HepG2 (cell line): ENCODE data around the gene TUBGCP5. TPM values are rescaled to one million over a fixed set of nuclear protein-coding genes. Genes with fewer than 3 reads are reported as not detected.

Experiments
- ATAC-seq: fragments of 200-7000 bp; cut with Tn5 transposase; 3 replicates; pipeline ENCODE4 v1.9.1; 2020; ENCODE audit warnings: mild to moderate bottlenecking, moderate library complexity
- BruUV-seq: library from RNA; stranded (reverse); fragments of 400-500 nt; replicated peaks from 2 replicates; lab custom pipeline; 2021; lab: Mats Ljungman, UMichigan
- CTCF ChIA-PET: fragments of 300-600 bp; formaldehyde crosslinking; extraction: SDS; loops from one replicate; lab custom pipeline; 2021; ENCODE audit warnings: low total read pairs, inconsistent platforms, low intra/inter-chr PET ratio; lab: Yijun Ruan, JAX
- POLR2A ChIA-PET: fragments of 350-600 bp; sonication (Branson Sonifier 250); formaldehyde crosslinking; loops from one replicate; lab custom pipeline; 2020; ENCODE audit warnings: antibody characterized with exemption, inconsistent platforms; lab: Yijun Ruan, JAX
- DNase-seq: peaks from one replicate; pipeline ENCODE4 v3.0.0-alpha.2; 2015; ENCODE audit warnings: low spot score
- FAIRE-seq: peaks from 3 replicates; lab custom pipeline; 2011; peaks lifted over from hg19 to GRCh38; lab: Jason Lieb, UNC
- H2AFZ ChIP-seq: one replicate; pipeline ENCODE4 v1.6.1; 2011; ENCODE audit warnings: low read length, inconsistent platforms
- H3K27ac ChIP-seq: fragments of 300-600 bp; 3 replicates; pipeline ENCODE4 v1.8.0; 2011; ENCODE audit warnings: mixed run types, mild to moderate bottlenecking, mixed read lengths, low read length, inconsistent platforms; ENCODE audit not compliant: insufficient read depth; ENCODE audit errors: extremely low read length
- H3K27me3 ChIP-seq, 2 experiments: fragments of 200-600 bp in 1 of 2; 2 replicates in 1 of 2; 3 replicates in 1 of 2; pipeline versions ENCODE4 v1.6.0 to v1.8.0; 2011; ENCODE audit warnings: low read length in 2 of 2, mild to moderate bottlenecking in 2 of 2, moderate library complexity in 2 of 2, inconsistent platforms in 1 of 2; ENCODE audit not compliant: insufficient read depth in 2 of 2, control insufficient read depth in 1 of 2
- H3K36me3 ChIP-seq, 2 experiments: fragments of 200-600 bp in 1 of 2; replicated peaks in 1 of 2; 2 replicates in 1 of 2; 3 replicates in 1 of 2; pipeline versions ENCODE4 v1.5.1 to v1.8.0; 2011; ENCODE audit warnings: low read length in 2 of 2, inconsistent platforms in 1 of 2; ENCODE audit not compliant: insufficient read depth in 2 of 2, control insufficient read depth in 1 of 2
- H3K4me1 ChIP-seq: 2 replicates; pipeline ENCODE4 v1.5.1; 2012; ENCODE audit warnings: low read length, inconsistent platforms; ENCODE audit not compliant: insufficient read depth
- H3K4me2 ChIP-seq: 2 replicates; pipeline ENCODE4 v1.6.0; 2011; ENCODE audit warnings: low read depth, low read length, inconsistent platforms
- H3K4me3 ChIP-seq, 3 experiments: fragments of 200-600 bp in 1 of 3; sonication (generic), shearing (Covaris generic) in 1 of 3; replicated peaks in 1 of 3; 2 replicates each; pipeline ENCODE4 v1.5.1; 2011 to 2016; ENCODE audit warnings: low read length in 3 of 3, inconsistent platforms in 2 of 3, low read depth in 2 of 3, mild to moderate bottlenecking in 2 of 3, control low read depth in 1 of 3, mixed read lengths in 1 of 3; ENCODE audit not compliant: insufficient read depth in 1 of 3
- H3K79me2 ChIP-seq: one replicate; pipeline ENCODE4 v1.6.1; 2011; ENCODE audit warnings: low read length, inconsistent platforms; ENCODE audit not compliant: insufficient read depth
- H3K9ac ChIP-seq: 2 replicates; pipeline ENCODE4 v1.6.0; 2011; ENCODE audit warnings: mild to moderate bottlenecking, low read depth, low read length, inconsistent platforms; ENCODE audit not compliant: insufficient read depth
- H3K9me3 ChIP-seq: 2 replicates; pipeline ENCODE4 v1.5.1; 2012; ENCODE audit warnings: mild to moderate bottlenecking, low read length
- H4K20me1 ChIP-seq: 2 replicates; pipeline ENCODE4 v1.6.0; 2011; ENCODE audit warnings: inconsistent platforms, mild to moderate bottlenecking, low read length, moderate library complexity; ENCODE audit not compliant: insufficient read depth
- ELF1 ChIP-seq: sonication (generic); formaldehyde crosslinking; IDR thresholded peaks from 2 replicates; pipeline ENCODE4 v1.4.0; 2020; ENCODE audit warnings: missing genetic modification reagents
- HDAC6 ChIP-seq: fragments of 200-600 bp; sonication (generic); IDR thresholded peaks from 2 replicates; pipeline ENCODE4 v1.7.0; 2017; ENCODE audit warnings: mild to moderate bottlenecking, antibody characterized with exemption, low read length, low read depth
- HNRNPH1 ChIP-seq: fragments of 200-400 bp; formaldehyde crosslinking; optimal IDR thresholded peaks from 2 replicates; pipeline ENCODE3; 2017; ENCODE audit warnings: mild to moderate bottlenecking, low read depth, low read length
- MAFK ChIP-seq, 2 experiments: IDR thresholded peaks in 1 of 2; conservative IDR thresholded peaks in 1 of 2; 2 replicates each; pipeline ENCODE4 v1.6.1; 2011; ENCODE audit warnings: improper control_type of control experiment in 2 of 2, low read length in 2 of 2
- RAD51 ChIP-seq: fragments of 450-650 bp; IDR thresholded peaks from 2 replicates; pipeline ENCODE4 v1.6.1; 2016; ENCODE audit warnings: borderline replicate concordance
- SALL1 ChIP-seq: sonication (generic); formaldehyde crosslinking; IDR thresholded peaks from 2 replicates; pipeline ENCODE4 v1.8.0; 2022; ENCODE audit warnings: mild to moderate bottlenecking, missing genetic modification reagents
- SP4 ChIP-seq: sonication (generic); formaldehyde crosslinking; IDR thresholded peaks from 2 replicates; pipeline ENCODE4 v1.8.1; 2023; ENCODE audit warnings: mild to moderate bottlenecking, missing genetic modification reagents
- TRAFD1 ChIP-seq: sonication (generic); formaldehyde crosslinking; IDR thresholded peaks from 2 replicates; pipeline ENCODE4 v1.5.1; 2020; ENCODE audit warnings: missing genetic modification reagents, mild to moderate bottlenecking, borderline replicate concordance
- U2AF2 ChIP-seq: fragments of 200-400 bp; formaldehyde crosslinking; IDR thresholded peaks from 2 replicates; pipeline ENCODE4 v1.6.1; 2017; ENCODE audit warnings: low read depth, mild to moderate bottlenecking, low read length
- ZBTB33 ChIP-seq: sonication (generic); formaldehyde crosslinking; IDR thresholded peaks from 2 replicates; pipeline ENCODE4 v1.4.0; 2020; ENCODE audit warnings: missing genetic modification reagents
- ZNF572 ChIP-seq: sonication (generic); formaldehyde crosslinking; IDR thresholded peaks from 2 replicates; pipeline ENCODE4 v1.5.1; 2020; ENCODE audit warnings: mild to moderate bottlenecking, missing genetic modification reagents
- ZNF775 ChIP-seq: sonication (generic); formaldehyde crosslinking; IDR thresholded peaks from 2 replicates; pipeline ENCODE4 v1.4.0; 2020; ENCODE audit warnings: missing genetic modification reagents, mild to moderate bottlenecking, moderate library complexity, borderline replicate concordance
- WGBS: methylation state at CpG from one replicate; pipeline ENCODE4 v1.1.6; 2017; ENCODE audit warnings: low lambda C conversion rate; 5-methylcytosine and 5-hydroxymethylcytosine counted together
- in situ Hi-C: cut with HindIII; loops from 2 replicates; pipeline ENCODE4 v1.10.0; 2017; ENCODE audit warnings: low pct_unique_long_range_greater_than_20kb; ENCODE audit not compliant: extremely low pct_ligation_motif_present
- intact Hi-C: fragments of 100-400 bp; cut with micrococcal nuclease; formaldehyde crosslinking; loops from one replicate; pipeline ENCODE4 v1.10.0; 2022; ENCODE audit not compliant: unreplicated experiment
- polyA plus RNA-seq, 8 experiments: library from polyadenylated mRNA; depleted of rRNA in 3 of 8; stranded (reverse) in 7 of 8; unstranded in 1 of 8; fragments of >200 nt; fragmentation: Illumina TruSeq in 4 of 8; extraction: Trizol in 4 of 8; gene quantifications; 2 replicates each; pipeline versions ENCODE4 v1.2.1 to v1.2.3, GENCODE V29; 2011 to 2016; ENCODE audit warnings: low read depth in 4 of 8, missing spikeins in 1 of 8, mixed read lengths in 1 of 8; ENCODE audit not compliant: insufficient read depth in 1 of 8
- total RNA-seq, 5 experiments: library from RNA; depleted of rRNA; stranded (reverse); fragments of >200 nt; fragmentation: Illumina TruSeq; extraction: Trizol; gene quantifications; 2 replicates each; pipeline ENCODE4 v1.2.3, GENCODE V29; 2016; ENCODE audit warnings: low read depth in 1 of 5

Gene TUBGCP5
- total and polyA plus RNA-seq, 2 of the 13 experiments (the other 11 are each of a cell fraction or from before 2014, with no cell fraction given) = 7.2 to 25.0 TPM

- TF ChIP-seq ZBTB33 (no peak), SALL1 (CRISPR knock-in tag) (no peak)
- TF ChIP-seq, all 625 proteins: peak for 0
Observed at GRCh38 chr15:23081271-23081670, 41.9 kb upstream of the TUBGCP5 start (continued).

- no peak overlapping the region for H3K4me3 ChIP-seq
- no peak overlapping the region for H2AFZ ChIP-seq
- no peaks in the 10 kb centered on the region for H3K9me3 ChIP-seq
- in situ Hi-C loops (no loop called here), intact Hi-C loops (loop anchor here (2.0 kb wide), 1 partner anchor 41 kb away; the partner anchor contains the start of gene TUBGCP5)
- ATAC-seq = no peak
- no peak for DNase-seq
- no peaks in the 10 kb centered on the region for H3K79me2 ChIP-seq
- H3K4me1 ChIP-seq = peaks cover 24% of the 10 kb centered on the region
- H3K9ac ChIP-seq = no peak overlapping the region
- H3K4me2 ChIP-seq = no peak overlapping the region
- WGBS = 75% methylated on average over 7 of the region's 7 CpGs
- ChIA-PET POLR2A (no interaction called here), CTCF (no interaction called here)
- H3K36me3 ChIP-seq = no peaks in the 10 kb centered on the region
- H4K20me1 ChIP-seq = no peaks in the 10 kb centered on the region
- TF ChIP-seq MAFK (conservative IDR thresholded peaks at IDR 0.05 in 1 of 2, IDR thresholded peaks at IDR 0.05 in 1 of 2; ENCODE audit: low read length in 2 of 2) = 0 out of 4 replicates have a peak, but pooled peaks of 1 of the 2 experiments have one; percentile 3
- TF ChIP-seq SP4 = no peak
- H3K27me3 ChIP-seq = 0 out of 5 replicates have a peak, but pooled peaks cover 0 to 9% of the 10 kb centered on the region in 2 experiments
- no TSS peak for BruUV-seq
- no peak overlapping the region for H3K27ac ChIP-seq
- FAIRE-seq = no peak
Observed at GRCh38 chr15:23079766-23080165, 40.4 kb upstream of the TUBGCP5 start.

- 0% methylated on average over 4 of the region's 4 CpGs for WGBS
- no peaks in the 10 kb centered on the region for H3K36me3 ChIP-seq
- peaks cover 20% of the 10 kb centered on the region for H3K4me1 ChIP-seq
- no peak for DNase-seq
- in situ Hi-C loops (no loop called here), intact Hi-C loops (no loop called here)
- no peak overlapping the region for H2AFZ ChIP-seq
- H3K9me3 ChIP-seq = no peaks in the 10 kb centered on the region
- H3K4me3 ChIP-seq = no peak overlapping the region
- BruUV-seq = no TSS peak
- ATAC-seq = no peak
- no peak overlapping the region for H3K27ac ChIP-seq
- POLR2A ChIA-PET = no interaction called here
- no peaks in the 10 kb centered on the region for H3K79me2 ChIP-seq
- H3K4me2 ChIP-seq = no peak overlapping the region
- peaks cover 0 to 19% of the 10 kb centered on the region in 2 experiments; a peak in 3 of 5 replicates for H3K27me3 ChIP-seq
- FAIRE-seq = no peak
- no peak overlapping the region for H3K9ac ChIP-seq
- CTCF ChIA-PET = no interaction called here
- no peaks in the 10 kb centered on the region for H4K20me1 ChIP-seq
- TF ChIP-seq ZNF775 (no peak), ZNF572 (CRISPR knock-in tag) (no peak), ELF1 (no peak), HNRNPH1 (no peak), HDAC6 (no peak), TRAFD1 (CRISPR knock-in tag) (no peak), U2AF2 (no peak), RAD51 (no peak)
Observed at GRCh38 chr15:23075927-23076326, 36.6 kb upstream of the TUBGCP5 start.
